ENCODE measurements around the gene MLH3.

- TF ChIP-seq MNT (IDR thresholded peaks at IDR 0.05): no peak
- no peak for TF ChIP-seq SRSF1 (optimal IDR thresholded peaks at IDR 0.05; ENCODE audit: low read depth, low read length)
- TF ChIP-seq, protein P1, sequence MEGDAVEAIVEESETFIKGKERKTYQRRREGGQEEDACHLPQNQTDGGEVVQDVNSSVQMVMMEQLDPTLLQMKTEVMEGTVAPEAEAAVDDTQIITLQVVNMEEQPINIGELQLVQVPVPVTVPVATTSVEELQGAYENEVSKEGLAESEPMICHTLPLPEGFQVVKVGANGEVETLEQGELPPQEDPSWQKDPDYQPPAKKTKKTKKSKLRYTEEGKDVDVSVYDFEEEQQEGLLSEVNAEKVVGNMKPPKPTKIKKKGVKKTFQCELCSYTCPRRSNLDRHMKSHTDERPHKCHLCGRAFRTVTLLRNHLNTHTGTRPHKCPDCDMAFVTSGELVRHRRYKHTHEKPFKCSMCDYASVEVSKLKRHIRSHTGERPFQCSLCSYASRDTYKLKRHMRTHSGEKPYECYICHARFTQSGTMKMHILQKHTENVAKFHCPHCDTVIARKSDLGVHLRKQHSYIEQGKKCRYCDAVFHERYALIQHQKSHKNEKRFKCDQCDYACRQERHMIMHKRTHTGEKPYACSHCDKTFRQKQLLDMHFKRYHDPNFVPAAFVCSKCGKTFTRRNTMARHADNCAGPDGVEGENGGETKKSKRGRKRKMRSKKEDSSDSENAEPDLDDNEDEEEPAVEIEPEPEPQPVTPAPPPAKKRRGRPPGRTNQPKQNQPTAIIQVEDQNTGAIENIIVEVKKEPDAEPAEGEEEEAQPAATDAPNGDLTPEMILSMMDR (CRISPR knock-in tag; IDR thresholded peaks at IDR 0.05): no peak
- TF ChIP-seq DPF2 (CRISPR knock-in tag; IDR thresholded peaks at IDR 0.05; ENCODE audit: borderline replicate concordance, low read depth): no peak
- no peak for TF ChIP-seq IRX3 (CRISPR knock-in tag; IDR thresholded peaks at IDR 0.05; ENCODE audit: borderline replicate concordance, low read depth)
- TF ChIP-seq ZNF274 (CRISPR knock-in tag; IDR thresholded peaks at IDR 0.05): no peak
- no peak for TF ChIP-seq MXI1 (IDR thresholded peaks at IDR 0.05; ENCODE audit: borderline replicate concordance, low read depth, low read length)
Measured at GRCh38 chr14:75092698-75093097, 41.4 kb upstream of the MLH3 start.

All from HepG2 (cell line).